Epithelial cell of esophagus (primary cell): ENCODE data around the gene TARS3.

ENCODE experiments used
- DNase-seq: peaks from one replicate; pipeline ENCODE4 v3.0.0; 2010; ENCODE audit warnings: low read depth
- H3K4me3 ChIP-seq: 2 replicates; pipeline ENCODE4 v1.5.1; 2011; ENCODE audit warnings: mild to moderate bottlenecking, low read length, control low read depth
- TF ChIP-seq, protein P1 (sequence below): IDR thresholded peaks from 2 replicates; pipeline ENCODE4 v1.5.1; 2011; ENCODE audit warnings: low read depth, mild to moderate bottlenecking, low read length, control low read depth, inconsistent platforms; ENCODE audit not compliant: insufficient read depth; ENCODE audit errors: missing control alignments

TARS3 gene

DNA sequence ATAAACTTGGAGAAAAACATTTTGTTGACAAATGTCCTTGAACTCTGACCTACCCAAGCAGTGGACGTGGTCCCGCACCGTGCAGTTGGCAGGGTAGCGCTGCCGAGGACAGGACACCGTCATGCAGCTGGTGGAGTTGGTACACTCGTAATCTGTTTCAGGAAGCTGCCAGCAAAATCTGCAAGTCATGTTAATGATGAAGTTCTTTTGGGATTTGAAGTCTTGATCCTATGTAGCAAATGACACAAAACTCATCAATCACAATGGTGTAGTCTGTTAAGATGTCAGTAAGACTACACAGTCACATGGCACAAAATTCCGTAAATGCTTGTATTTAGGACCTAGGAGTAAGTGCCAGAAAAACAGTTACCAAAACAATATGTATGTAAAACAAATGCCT, 77.6 kb downstream of the TARS3 start:
- TF ChIP-seq, protein P1, sequence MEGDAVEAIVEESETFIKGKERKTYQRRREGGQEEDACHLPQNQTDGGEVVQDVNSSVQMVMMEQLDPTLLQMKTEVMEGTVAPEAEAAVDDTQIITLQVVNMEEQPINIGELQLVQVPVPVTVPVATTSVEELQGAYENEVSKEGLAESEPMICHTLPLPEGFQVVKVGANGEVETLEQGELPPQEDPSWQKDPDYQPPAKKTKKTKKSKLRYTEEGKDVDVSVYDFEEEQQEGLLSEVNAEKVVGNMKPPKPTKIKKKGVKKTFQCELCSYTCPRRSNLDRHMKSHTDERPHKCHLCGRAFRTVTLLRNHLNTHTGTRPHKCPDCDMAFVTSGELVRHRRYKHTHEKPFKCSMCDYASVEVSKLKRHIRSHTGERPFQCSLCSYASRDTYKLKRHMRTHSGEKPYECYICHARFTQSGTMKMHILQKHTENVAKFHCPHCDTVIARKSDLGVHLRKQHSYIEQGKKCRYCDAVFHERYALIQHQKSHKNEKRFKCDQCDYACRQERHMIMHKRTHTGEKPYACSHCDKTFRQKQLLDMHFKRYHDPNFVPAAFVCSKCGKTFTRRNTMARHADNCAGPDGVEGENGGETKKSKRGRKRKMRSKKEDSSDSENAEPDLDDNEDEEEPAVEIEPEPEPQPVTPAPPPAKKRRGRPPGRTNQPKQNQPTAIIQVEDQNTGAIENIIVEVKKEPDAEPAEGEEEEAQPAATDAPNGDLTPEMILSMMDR = no peak
- no peak overlapping the region for H3K4me3 ChIP-seq
- no peak for DNase-seq

DNA sequence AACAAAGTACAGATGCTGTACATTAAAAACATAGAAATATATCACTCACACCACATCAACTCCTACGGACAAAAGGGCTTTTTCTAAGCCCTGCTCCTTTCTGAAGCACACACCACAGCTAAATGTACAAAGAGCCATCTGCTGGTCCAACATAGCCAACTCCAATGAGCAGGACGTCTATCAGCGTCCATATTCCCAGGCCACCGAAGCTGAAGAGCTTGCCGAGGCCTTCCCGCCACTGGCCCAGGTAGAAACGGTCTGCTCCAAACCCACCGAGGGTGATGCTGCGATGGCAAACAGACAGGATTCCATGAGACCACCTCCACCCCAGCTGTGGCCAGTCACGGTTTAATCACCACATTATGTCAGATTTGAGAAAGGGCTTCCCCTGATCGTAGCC, 81.9 kb downstream of the TARS3 start:
- no peak overlapping the region for H3K4me3 ChIP-seq
- DNase-seq = no peak
- TF ChIP-seq, protein P1 = no peak

DNA sequence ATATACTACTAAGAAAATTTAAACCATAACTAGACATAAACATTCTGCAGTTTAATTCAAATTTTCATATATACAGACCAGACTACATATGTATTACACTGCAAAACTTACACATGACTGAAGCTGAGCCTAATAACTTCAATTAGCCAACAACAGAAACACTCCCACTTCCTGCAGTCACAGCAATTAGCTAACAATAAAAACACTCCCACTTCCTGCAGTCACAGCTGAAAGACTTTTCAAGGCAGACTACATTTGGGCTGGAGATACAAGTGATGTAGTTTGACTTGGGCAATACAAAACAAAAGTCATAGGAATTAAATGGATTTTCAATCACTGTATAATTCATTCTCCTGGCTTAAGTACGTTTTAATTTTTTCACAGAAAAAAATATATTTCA, 82.4 kb downstream of the TARS3 start:
- H3K4me3 ChIP-seq = no peak overlapping the region
- TF ChIP-seq, protein P1 = no peak
- peak; percentile 71 for DNase-seq

DNA sequence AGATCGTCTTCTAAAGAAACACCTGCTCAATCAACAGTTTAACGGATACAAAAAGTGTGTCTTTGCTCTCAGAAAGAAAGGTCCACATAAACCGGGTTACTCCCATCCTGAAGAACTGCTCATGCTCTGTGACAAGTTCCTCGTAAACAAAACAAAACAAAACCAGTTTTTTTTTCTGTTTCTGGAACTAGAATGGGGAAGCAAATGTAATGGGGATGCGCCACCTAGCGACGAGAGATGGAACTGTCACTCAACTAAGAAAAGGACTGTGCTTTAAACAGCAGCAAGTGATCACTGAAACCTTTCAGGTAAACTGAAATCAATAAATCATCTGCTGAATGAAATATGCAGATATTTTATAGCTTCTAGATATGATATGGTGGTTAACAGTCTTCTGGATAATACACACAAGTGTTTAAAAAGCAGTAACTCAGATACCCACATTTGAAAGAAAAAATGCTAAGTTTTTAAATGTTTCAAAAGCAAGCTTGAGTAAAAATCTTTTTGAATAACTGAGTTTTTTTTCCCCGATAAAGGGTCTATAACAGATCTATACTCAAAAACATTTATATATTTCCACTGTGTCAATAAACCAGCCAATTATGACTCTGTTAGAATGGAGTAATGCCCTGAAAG, 83.0 kb downstream of the TARS3 start:
- TF ChIP-seq, protein P1 = peak; percentile 97
- H3K4me3 ChIP-seq = no peak overlapping the region
- peak; percentile 78 for DNase-seq

DNA sequence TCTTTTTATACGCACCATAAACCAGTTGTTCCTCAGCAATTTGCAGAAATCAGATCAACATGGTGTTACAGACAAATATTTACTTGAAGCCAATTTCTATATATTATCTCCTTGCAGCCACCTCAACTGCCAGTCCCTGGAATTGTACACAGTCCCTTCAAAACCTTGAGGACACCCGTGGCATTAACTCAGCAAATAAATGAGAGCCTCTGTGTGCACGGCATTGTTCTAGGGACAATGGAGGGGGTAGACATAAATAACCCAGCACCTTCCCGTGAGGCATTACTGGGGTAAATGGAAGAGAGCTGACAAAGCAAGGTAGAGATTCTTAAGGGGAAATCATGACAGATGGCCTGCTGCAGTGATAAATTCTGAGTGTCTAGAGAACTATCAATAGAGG, 84.6 kb downstream of the TARS3 start:
- DNase-seq = no peak
- no peak overlapping the region for H3K4me3 ChIP-seq

DNA sequence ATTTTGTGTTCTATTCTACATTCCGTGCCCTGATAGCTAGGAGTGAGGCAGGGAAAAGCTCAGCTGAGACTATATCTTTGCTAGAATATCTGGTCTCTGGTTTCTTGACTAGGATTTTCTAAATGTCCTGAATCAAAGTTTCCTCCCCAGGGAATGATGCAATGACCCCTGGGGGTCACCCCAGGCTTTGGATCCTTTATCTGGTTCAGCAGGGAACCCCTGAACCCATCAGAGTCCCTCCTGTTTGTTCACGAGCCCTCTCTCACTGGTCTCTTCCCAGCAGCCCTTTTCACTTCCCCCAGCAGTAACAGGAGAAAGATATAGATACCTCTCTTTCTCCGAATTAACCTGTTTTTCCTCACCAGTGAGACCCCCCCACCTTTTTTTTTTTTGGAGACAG, 86.4 kb downstream of the TARS3 start:
- no peak overlapping the region for H3K4me3 ChIP-seq
- TF ChIP-seq, protein P1 = no peak
- no peak for DNase-seq

More for the DNA sequence above, 84.6 kb downstream of the TARS3 start:
- TF ChIP-seq, protein P1 = no peak

DNA sequence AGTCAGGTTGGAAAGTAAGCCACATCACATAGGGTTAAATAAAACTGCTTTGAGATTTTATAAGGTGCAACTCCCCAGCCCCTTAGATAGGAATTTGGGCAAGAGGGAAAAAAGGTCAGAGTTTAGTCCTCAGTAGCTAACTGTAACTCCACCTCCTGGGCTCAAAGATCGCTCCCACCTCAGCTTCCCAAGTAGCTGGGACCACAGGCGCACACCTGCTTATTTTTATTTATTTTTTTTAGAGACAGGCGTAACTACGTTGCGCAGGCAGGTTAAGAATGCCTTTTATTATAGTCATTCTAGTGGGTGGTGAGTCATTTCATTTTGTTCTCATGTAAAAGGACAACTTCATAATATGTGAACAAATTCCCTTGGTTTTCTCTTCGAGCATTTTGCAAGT, 86.8 kb downstream of the TARS3 start:
- peak; percentile 85 for DNase-seq
- no peak overlapping the region for H3K4me3 ChIP-seq
- TF ChIP-seq, protein P1 = no peak
